Midbrain (tissue), 1 donor: ENCODE results near the gene ASCC1.
"Not testable (repeated sequence)": the region's sequence is repeated elsewhere in the genome, so short reads cannot be mapped to it uniquely, and the experiment has no call there.

ENCODE experiments used
- DNase-seq: peaks from one replicate; lab custom pipeline; 2025; lab: John Stamatoyannopoulos, UW

Gene ASCC1

GRCh38 chr10:72215611-72216549 is at the start of gene ASCC1, which contains the start of gene ANAPC16:
Gene ASCC1, minus strand, starts transcription at chr10:72216276. Its CDS starts 2,978 bp downstream, at chr10:72213298.
Gene ANAPC16, plus strand, starts transcription at chr10:72216012. Its CDS starts 7,903 bp downstream, at chr10:72223915.
- peak; percentile 93 for DNase-seq

- DNase-seq = no peak
Observed at GRCh38 chr10:72265508-72265907, 49.4 kb upstream of the ASCC1 start.

- DNase-seq = no peak
Observed at GRCh38 chr10:72264536-72264935, 48.5 kb upstream of the ASCC1 start.

- no peak for DNase-seq
Observed at GRCh38 chr10:72263613-72264241, 47.7 kb upstream of the ASCC1 start.

GRCh38 chr10:72261784-72262404 is 45.8 kb upstream of the ASCC1 start:
- no peak for DNase-seq

GRCh38 chr10:72260976-72261783 is 45.1 kb upstream of the ASCC1 start:
- DNase-seq = no peak

- DNase-seq = peak; percentile 92
Observed at GRCh38 chr10:72260239-72260975, 44.3 kb upstream of the ASCC1 start.

- peak; percentile 35 for DNase-seq
Observed at GRCh38 chr10:72259491-72260238, 43.6 kb upstream of the ASCC1 start.

- no peak for DNase-seq
Observed at GRCh38 chr10:72258617-72259016, 42.5 kb upstream of the ASCC1 start.

GRCh38 chr10:72257051-72257892 is 41.2 kb upstream of the ASCC1 start:
- no peak for DNase-seq

GRCh38 chr10:72255977-72256729 is 40.1 kb upstream of the ASCC1 start:
- DNase-seq = no peak

GRCh38 chr10:72254813-72255568 is 38.9 kb upstream of the ASCC1 start:
- DNase-seq = peak; percentile 95

GRCh38 chr10:72253578-72253977 is 37.5 kb upstream of the ASCC1 start:
- DNase-seq = no peak

- no peak for DNase-seq
Observed at GRCh38 chr10:72252972-72253371, 36.9 kb upstream of the ASCC1 start.

GRCh38 chr10:72251635-72252034 is 35.6 kb upstream of the ASCC1 start:
- DNase-seq = no peak

GRCh38 chr10:72250666-72251065 is 34.6 kb upstream of the ASCC1 start:
- no peak for DNase-seq

- DNase-seq = not testable (repeated sequence)
Observed at GRCh38 chr10:72249176-72249862, 33.2 kb upstream of the ASCC1 start.
